ENCODE measurements around the gene KAZN.

KAZN gene

DNA sequence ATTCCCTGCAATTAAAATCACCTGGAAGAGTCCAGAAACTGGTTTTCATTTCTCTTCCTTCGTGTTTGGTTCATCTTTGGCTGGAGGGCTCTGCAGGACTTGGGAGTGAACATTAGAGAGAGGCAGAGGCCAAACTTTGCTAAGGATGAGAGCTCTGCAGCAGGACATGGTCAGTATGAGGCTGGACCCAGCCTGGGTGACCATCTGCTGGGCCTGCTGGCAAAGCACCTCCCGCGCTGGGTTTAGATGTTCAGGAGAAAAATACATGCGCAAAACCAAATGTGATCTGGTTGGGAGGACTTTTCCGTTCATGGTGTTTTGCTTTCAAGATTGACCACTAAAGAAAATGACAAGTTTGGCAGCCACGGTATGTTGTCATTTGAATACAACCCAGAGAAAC, 15.9 kb downstream of the KAZN start:
- TF ChIP-seq GATA3 (IDR thresholded peaks at IDR 0.05; ENCODE audit: low read depth, low read length) (no peak), GATA2 (IDR thresholded peaks at IDR 0.05; ENCODE audit: low read depth, low read length) (no peak)

GRCh38 chr1:14615549-14616218, 17.2 kb downstream of the KAZN start:
- TF ChIP-seq GATA2 (IDR thresholded peaks at IDR 0.05; ENCODE audit: low read depth, low read length) (no peak), GATA3 (IDR thresholded peaks at IDR 0.05; ENCODE audit: low read depth, low read length) (no peak)

GRCh38 chr1:14616632-14617396, 18.3 kb downstream of the KAZN start:
- no peak for TF ChIP-seq GATA3 (IDR thresholded peaks at IDR 0.05; ENCODE audit: low read depth, low read length)
- no peak for TF ChIP-seq GATA2 (IDR thresholded peaks at IDR 0.05; ENCODE audit: low read depth, low read length)

DNA sequence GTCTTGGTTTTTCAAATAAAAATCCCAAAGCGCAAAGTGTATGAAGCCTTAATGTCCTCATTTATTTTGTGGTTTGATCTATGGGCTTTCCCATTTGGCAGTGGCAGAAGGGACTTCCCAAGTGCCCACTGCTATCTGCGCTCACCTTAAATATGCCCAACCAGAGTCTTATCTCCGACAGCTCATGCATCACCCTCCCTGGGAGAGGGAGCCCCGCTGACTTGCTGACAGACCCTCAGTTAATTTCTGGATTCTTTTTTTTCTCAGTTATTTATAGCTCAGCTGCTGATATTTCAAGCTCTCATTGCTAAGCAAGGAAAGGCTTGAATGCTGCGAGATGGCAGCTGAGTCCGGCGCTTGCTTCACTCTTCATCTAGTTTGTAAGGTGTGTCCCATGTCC, 19.3 kb downstream of the KAZN start:
- TF ChIP-seq GATA3 (IDR thresholded peaks at IDR 0.05; ENCODE audit: low read depth, low read length) (no peak), GATA2 (IDR thresholded peaks at IDR 0.05; ENCODE audit: low read depth, low read length) (no peak)

GRCh38 chr1:14620941-14621340, 22.5 kb downstream of the KAZN start:
- no peak for TF ChIP-seq GATA3 (IDR thresholded peaks at IDR 0.05; ENCODE audit: low read depth, low read length)
- no peak for TF ChIP-seq GATA2 (IDR thresholded peaks at IDR 0.05; ENCODE audit: low read depth, low read length)

DNA sequence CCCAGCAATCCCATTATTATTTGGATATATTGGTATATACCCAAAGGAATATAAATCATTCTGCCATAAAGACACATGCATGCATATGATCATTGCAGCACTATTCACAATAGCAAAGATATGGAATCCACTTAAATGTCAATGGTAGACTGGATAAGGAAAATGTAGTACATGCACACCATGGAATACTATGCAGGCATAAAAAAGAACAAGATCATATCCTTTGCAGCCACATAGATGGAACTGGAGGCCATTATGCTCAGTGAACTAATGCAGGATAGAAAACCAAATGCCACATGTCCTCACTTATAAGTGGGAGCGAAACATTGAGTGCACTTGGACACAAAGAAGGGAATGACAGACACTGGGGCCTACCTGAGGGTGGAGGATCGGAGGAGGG, 24.6 kb downstream of the KAZN start:
- TF ChIP-seq GATA2 (IDR thresholded peaks at IDR 0.05; ENCODE audit: low read depth, low read length) (no peak), GATA3 (IDR thresholded peaks at IDR 0.05; ENCODE audit: low read depth, low read length) (no peak)

DNA sequence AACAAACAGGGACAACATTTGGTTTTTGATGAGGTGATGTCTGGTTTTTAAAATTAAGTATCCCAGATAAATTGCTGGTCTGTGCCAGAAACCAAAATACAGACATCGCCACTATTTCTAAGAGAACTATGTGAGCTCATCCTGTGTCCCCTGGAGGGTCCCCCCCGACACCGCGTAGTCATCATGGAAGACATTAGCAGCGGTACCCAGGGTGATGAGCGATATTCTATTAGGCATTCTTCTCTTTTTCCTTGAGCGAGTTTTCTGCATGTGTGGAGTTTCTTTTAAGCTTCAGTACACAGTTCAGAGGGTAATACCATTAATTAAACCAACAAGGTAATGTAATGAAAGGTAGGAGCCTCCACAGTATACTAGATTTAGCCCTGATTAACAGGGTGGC, 26.5 kb downstream of the KAZN start:
- TF ChIP-seq GATA3 (IDR thresholded peaks at IDR 0.05; ENCODE audit: low read depth, low read length) (no peak), GATA2 (IDR thresholded peaks at IDR 0.05; ENCODE audit: low read depth, low read length) (no peak)

- TF ChIP-seq GATA2 (IDR thresholded peaks at IDR 0.05; ENCODE audit: low read depth, low read length) (no peak), GATA3 (IDR thresholded peaks at IDR 0.05; ENCODE audit: low read depth, low read length) (no peak)
Measured at GRCh38 chr1:14625572-14625971, 27.1 kb downstream of the KAZN start.

DNA sequence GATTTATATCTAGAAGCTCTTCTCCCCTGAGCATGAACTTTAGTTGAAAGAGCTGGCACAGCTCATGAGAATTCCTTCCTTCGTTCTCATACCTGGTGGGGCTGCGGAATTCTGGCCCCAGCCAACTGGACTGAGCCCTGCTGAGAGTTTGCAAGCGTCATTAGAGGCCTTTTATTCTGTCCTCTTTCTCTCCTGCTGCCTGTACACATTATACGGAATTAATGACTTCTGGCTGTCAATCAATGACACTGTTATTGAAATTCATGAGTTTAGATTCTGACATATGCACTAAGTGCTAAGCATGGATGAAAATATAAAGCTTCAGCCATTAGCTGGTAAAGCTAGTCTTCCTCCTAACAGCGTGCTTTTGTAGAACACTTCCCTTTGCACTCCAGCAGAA, 27.5 kb downstream of the KAZN start:
- TF ChIP-seq GATA3 (IDR thresholded peaks at IDR 0.05; ENCODE audit: low read depth, low read length): no peak
- TF ChIP-seq GATA2 (IDR thresholded peaks at IDR 0.05; ENCODE audit: low read depth, low read length): no peak

DNA sequence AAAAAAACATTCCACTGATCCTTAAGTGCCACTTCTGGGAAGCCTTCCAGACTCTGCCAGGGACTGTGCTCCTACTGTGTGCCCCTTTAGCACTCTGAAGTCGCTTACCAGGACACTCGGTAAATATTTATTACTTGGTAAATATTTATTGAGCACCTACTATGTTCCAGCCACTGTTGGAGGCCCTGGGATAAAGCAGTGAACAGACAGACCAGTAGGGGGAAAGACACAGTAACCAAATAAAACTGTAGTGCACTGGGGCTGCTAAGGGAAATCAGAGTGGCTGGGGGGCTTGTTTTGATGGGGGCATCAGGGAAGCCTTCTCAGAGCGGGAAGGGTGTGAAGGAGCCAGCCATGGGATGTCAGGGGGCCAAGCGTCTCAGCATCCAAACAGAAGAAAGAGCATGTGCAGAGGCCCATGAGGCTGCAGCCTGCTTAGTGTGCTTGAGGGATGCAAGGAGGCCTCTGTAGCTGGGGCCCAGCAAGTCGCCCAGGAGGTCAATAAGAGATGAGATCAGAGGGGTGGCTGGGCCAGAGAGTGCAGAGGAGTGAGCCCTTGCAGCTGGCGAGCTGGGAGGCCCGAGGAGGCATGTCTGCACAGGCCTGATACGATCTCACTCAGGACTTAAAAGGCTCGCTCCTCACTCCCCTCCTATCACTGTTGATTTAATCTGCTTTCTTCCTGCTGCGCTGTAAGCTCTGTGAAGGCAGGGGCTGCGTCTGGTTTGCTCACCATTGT, 28.6 kb downstream of the KAZN start:
- TF ChIP-seq GATA3 (IDR thresholded peaks at IDR 0.05; ENCODE audit: low read depth, low read length): no peak
- peak; percentile 66 for TF ChIP-seq GATA2 (IDR thresholded peaks at IDR 0.05; ENCODE audit: low read depth, low read length)

GRCh38 chr1:14627608-14628489, 29.4 kb downstream of the KAZN start:
- TF ChIP-seq GATA3 (IDR thresholded peaks at IDR 0.05; ENCODE audit: low read depth, low read length) (no peak), GATA2 (IDR thresholded peaks at IDR 0.05; ENCODE audit: low read depth, low read length) (no peak)

DNA sequence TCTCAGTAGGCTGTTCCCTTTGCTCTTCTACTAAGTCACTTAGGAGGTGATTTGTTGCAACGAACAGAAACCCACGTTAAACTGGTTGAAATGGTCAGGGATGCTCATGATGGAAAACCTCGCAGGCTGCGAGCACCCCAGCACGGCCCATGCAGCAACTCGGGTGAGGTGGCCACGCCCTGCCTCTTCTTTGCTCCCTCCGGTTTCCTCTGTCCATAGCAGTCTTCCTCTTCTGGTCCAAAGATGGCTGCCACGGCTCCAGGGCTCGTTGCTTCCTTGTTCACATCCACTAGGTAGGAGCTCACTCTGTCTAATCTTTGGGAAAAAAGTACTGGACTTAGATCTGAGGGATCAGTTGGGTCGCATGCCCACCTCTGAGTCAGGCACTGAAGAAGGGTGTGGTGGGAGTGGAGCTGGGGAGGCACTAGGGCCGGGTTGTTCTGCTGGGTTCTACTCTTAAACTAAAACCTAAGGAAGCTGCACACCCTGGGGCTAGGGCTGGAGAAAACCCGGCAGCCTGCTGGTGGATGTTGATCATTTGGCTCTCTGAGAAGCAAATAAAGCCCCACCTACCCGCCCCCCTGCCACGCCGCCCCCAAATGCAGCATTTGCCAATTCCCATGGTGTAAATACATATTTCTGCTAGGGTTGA, 31.0 kb downstream of the KAZN start:
- no peak for TF ChIP-seq GATA3 (IDR thresholded peaks at IDR 0.05; ENCODE audit: low read depth, low read length)
- no peak for TF ChIP-seq GATA2 (IDR thresholded peaks at IDR 0.05; ENCODE audit: low read depth, low read length)

DNA sequence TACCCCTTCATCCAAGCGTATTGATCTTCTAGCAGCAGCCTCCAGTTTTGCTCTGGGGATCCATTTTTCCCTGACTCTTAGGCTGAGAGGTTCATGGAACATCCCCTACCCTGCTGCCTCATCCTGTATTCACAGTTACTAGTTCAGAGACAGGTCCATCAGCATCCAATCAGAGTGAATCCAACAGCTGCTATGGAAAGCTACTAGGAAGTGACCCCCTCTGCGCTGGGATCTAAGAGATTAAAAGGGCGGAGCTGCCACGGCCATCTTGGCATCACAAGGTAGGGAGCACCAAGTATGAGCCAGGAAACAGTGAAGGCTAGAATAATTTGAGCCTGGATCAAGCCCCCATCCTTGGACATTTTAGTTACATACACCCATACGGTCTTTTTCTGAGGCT, 32.5 kb downstream of the KAZN start:
- no peak for TF ChIP-seq GATA2 (IDR thresholded peaks at IDR 0.05; ENCODE audit: low read depth, low read length)

Data from SH-SY5Y (cell line).